HEK293 (cell line): ENCODE measurements around the gene CMTM8.

ENCODE experiments used
- CTCF ChIA-PET: fragments of 350-600 bp; formaldehyde crosslinking; extraction: SDS; loops from one replicate; lab custom pipeline; 2021; ENCODE audit warnings: antibody characterized with exemption; lab: Yijun Ruan, JAX
- POLR2A ChIA-PET: fragments of 300-600 bp; formaldehyde crosslinking; extraction: SDS; loops from one replicate; lab custom pipeline; 2020; ENCODE audit warnings: antibody characterized with exemption, inconsistent platforms; lab: Yijun Ruan, JAX
- H3K27ac ChIP-seq: fragments of 200-500 bp; sonication (Bioruptor generic); 2 replicates; pipeline ENCODE4 v1.5.1; 2014; ENCODE audit warnings: low read depth, low read length, control low read depth, inconsistent platforms; ENCODE audit errors: extremely low read depth
- H3K36me3 ChIP-seq, 2 experiments: fragments of 200-500 bp in 1 of 2; sonication (Bioruptor generic) in 1 of 2; 1 replicate in 1 of 2; 2 replicates in 1 of 2; pipeline ENCODE4 v1.5.1; 2014 to 2017; ENCODE audit warnings: inconsistent platforms in 2 of 2, low read length in 2 of 2; ENCODE audit not compliant: control insufficient read depth in 2 of 2, insufficient read depth in 1 of 2
- H3K4me1 ChIP-seq: fragments of 200-500 bp; sonication (Bioruptor generic); 2 replicates; pipeline ENCODE4 v1.5.1; 2014; ENCODE audit warnings: mild to moderate bottlenecking, low read length, inconsistent platforms; ENCODE audit not compliant: control insufficient read depth, insufficient read depth
- H3K4me3 ChIP-seq: 2 replicates; pipeline ENCODE4 v1.5.1; 2011; ENCODE audit warnings: low read depth, mild to moderate bottlenecking, control low read depth, low read length, moderate library complexity
- H3K9me3 ChIP-seq: fragments of 200-500 bp; sonication (Bioruptor generic); 2 replicates; pipeline ENCODE4 v1.5.1; 2014; ENCODE audit warnings: low read depth, low read length, inconsistent platforms; ENCODE audit not compliant: control insufficient read depth, insufficient read depth
- BCL11A ChIP-seq: fragments of 450-650 bp; formaldehyde crosslinking; IDR thresholded peaks from 2 replicates; pipeline ENCODE4 v1.5.1; 2016; ENCODE audit warnings: low read depth, missing biosample characterization, missing genetic modification characterization
- HOXA7 ChIP-seq: sonication (generic); formaldehyde crosslinking; IDR thresholded peaks from 2 replicates; pipeline ENCODE4 v1.8.1; 2022; ENCODE audit warnings: missing genetic modification reagents, borderline replicate concordance
- SETDB1 ChIP-seq: IDR thresholded peaks from one replicate; pipeline ENCODE4 v1.6.1; 2017; ENCODE audit warnings: mild to moderate bottlenecking, low read length, moderate library complexity, mixed read lengths; ENCODE audit not compliant: insufficient read length
- ZNF121 ChIP-seq: fragments of 450-650 bp; formaldehyde crosslinking; IDR thresholded peaks from 2 replicates; pipeline ENCODE4 v1.5.1; 2016; ENCODE audit warnings: missing biosample characterization, missing genetic modification characterization
- ZNF175 ChIP-seq: fragments of 450-650 bp; formaldehyde crosslinking; IDR thresholded peaks from 2 replicates; pipeline ENCODE4 v1.5.1; 2016; ENCODE audit warnings: missing biosample characterization, missing genetic modification characterization
- ZNF266 ChIP-seq: fragments of 450-650 bp; formaldehyde crosslinking; IDR thresholded peaks from 2 replicates; pipeline ENCODE4 v1.5.1; 2016; ENCODE audit warnings: missing biosample characterization, missing genetic modification characterization, low read depth
- ZNF274 ChIP-seq, 2 experiments: fragments of 200-500 bp in 1 of 2; fragments of 450-650 bp in 1 of 2; sonication (Bioruptor generic) in 1 of 2; formaldehyde crosslinking in 1 of 2; IDR thresholded peaks; 2 replicates each; pipeline versions ENCODE4 v1.5.1 to v1.6.1; 2014 to 2016; ENCODE audit warnings: borderline replicate concordance in 1 of 2, inconsistent platforms in 1 of 2, low read length in 1 of 2, missing biosample characterization in 1 of 2, missing genetic modification characterization in 1 of 2
- ZNF366 ChIP-seq: fragments of 450-650 bp; formaldehyde crosslinking; conservative IDR thresholded peaks from 2 replicates; pipeline ENCODE4 v1.5.1; 2016; ENCODE audit warnings: missing biosample characterization, missing genetic modification characterization
- ZNF623 ChIP-seq: fragments of 450-650 bp; formaldehyde crosslinking; IDR thresholded peaks from 2 replicates; pipeline ENCODE4 v1.5.1; 2016; ENCODE audit warnings: missing biosample characterization, missing genetic modification characterization
- ZNF629 ChIP-seq: fragments of 450-650 bp; formaldehyde crosslinking; IDR thresholded peaks from 2 replicates; pipeline ENCODE4 v1.5.1; 2017; ENCODE audit warnings: missing biosample characterization, missing genetic modification characterization
- ZNF654 ChIP-seq: fragments of 450-650 bp; formaldehyde crosslinking; IDR thresholded peaks from 2 replicates; pipeline ENCODE4 v1.5.1; 2016; ENCODE audit warnings: low read depth, missing biosample characterization, missing genetic modification characterization
- ZNF664 ChIP-seq: fragments of 450-650 bp; formaldehyde crosslinking; IDR thresholded peaks from 2 replicates; pipeline ENCODE4 v1.5.1; 2016; ENCODE audit warnings: missing biosample characterization, missing genetic modification characterization
- ZXDB ChIP-seq: fragments of 450-650 bp; formaldehyde crosslinking; IDR thresholded peaks from 2 replicates; pipeline ENCODE4 v1.5.1; 2016; ENCODE audit warnings: missing biosample characterization, missing genetic modification characterization
- TF ChIP-seq, protein P1 (sequence below): fragments of 450-650 bp; formaldehyde crosslinking; IDR thresholded peaks from 2 replicates; pipeline ENCODE4 v1.5.1; 2016; ENCODE audit warnings: missing biosample characterization, missing genetic modification characterization
- TF ChIP-seq, protein P2 (sequence below): fragments of 450-650 bp; formaldehyde crosslinking; IDR thresholded peaks from 2 replicates; pipeline ENCODE4 v1.5.1; 2016; ENCODE audit warnings: missing biosample characterization, missing genetic modification characterization
- TF ChIP-seq, protein P3 (sequence below): fragments of 450-650 bp; formaldehyde crosslinking; optimal IDR thresholded peaks from 2 replicates; pipeline ENCODE3; 2016; ENCODE audit warnings: missing biosample characterization, mild to moderate bottlenecking, missing genetic modification characterization
- TF ChIP-seq, protein P4 (sequence below): fragments of 450-650 bp; formaldehyde crosslinking; IDR thresholded peaks from 2 replicates; pipeline ENCODE4 v1.5.1; 2016; ENCODE audit warnings: missing biosample characterization, missing genetic modification characterization
- TF ChIP-seq, protein P5 (sequence below): fragments of 450-650 bp; formaldehyde crosslinking; IDR thresholded peaks from 2 replicates; pipeline ENCODE4 v1.5.1; 2016; ENCODE audit warnings: missing biosample characterization, missing genetic modification characterization, borderline replicate concordance
- TF ChIP-seq, protein P6 (sequence below): fragments of 450-650 bp; formaldehyde crosslinking; IDR thresholded peaks from 2 replicates; pipeline ENCODE4 v1.5.1; 2016; ENCODE audit warnings: missing biosample characterization, missing genetic modification characterization
- TF ChIP-seq, protein P7 (sequence below): fragments of 450-650 bp; formaldehyde crosslinking; IDR thresholded peaks from 2 replicates; pipeline ENCODE4 v1.5.1; 2016; ENCODE audit warnings: missing biosample characterization, missing genetic modification characterization
- TF ChIP-seq, protein P8 (sequence below): fragments of 450-650 bp; formaldehyde crosslinking; IDR thresholded peaks from 2 replicates; pipeline ENCODE4 v1.5.1; 2016; ENCODE audit warnings: missing biosample characterization, missing genetic modification characterization

CMTM8 gene

DNA sequence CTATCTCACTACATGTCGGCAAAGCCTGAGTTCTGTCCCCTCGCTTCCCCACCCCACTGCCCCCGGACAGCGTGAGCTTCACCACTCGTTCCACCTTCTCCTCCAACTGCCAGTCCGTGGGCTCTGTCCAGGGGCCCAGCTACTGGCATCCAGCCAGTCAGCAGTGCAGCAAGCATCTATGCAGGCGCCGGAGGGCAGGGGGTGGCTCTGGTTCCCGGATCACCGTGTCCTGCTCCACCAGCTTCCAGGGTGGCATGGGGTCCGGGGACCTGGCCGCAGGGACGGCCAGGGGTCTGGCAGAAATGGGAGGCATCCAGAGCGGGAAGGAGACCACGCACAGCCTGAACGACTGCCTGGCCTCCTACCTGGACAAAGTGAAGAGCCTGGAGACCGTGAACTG is 20.4 kb downstream of the CMTM8 start (continued):
- TF ChIP-seq, protein P1, sequence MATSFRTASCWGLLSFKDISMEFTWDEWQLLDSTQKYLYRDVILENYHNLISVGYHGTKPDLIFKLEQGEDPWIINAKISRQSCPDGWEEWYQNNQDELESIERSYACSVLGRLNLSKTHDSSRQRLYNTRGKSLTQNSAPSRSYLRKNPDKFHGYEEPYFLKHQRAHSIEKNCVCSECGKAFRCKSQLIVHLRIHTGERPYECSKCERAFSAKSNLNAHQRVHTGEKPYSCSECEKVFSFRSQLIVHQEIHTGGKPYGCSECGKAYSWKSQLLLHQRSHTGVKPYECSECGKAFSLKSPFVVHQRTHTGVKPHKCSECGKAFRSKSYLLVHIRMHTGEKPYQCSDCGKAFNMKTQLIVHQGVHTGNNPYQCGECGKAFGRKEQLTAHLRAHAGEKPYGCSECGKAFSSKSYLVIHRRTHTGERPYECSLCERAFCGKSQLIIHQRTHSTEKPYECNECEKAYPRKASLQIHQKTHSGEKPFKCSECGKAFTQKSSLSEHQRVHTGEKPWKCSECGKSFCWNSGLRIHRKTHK (tag by site-specific recombination): no peak
- TF ChIP-seq, protein P2, sequence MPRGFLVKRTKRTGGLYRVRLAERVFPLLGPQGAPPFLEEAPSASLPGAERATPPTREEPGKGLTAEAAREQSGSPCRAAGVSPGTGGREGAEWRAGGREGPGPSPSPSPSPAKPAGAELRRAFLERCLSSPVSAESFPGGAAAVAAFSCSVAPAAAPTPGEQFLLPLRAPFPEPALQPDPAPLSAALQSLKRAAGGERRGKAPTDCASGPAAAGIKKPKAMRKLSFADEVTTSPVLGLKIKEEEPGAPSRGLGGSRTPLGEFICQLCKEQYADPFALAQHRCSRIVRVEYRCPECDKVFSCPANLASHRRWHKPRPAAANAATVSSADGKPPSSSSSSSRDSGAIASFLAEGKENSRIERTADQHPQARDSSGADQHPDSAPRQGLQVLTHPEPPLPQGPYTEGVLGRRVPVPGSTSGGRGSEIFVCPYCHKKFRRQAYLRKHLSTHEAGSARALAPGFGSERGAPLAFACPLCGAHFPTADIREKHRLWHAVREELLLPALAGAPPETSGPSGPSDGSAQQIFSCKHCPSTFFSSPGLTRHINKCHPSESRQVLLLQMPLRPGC (tag by site-specific recombination): no peak
- TF ChIP-seq, protein P3, sequence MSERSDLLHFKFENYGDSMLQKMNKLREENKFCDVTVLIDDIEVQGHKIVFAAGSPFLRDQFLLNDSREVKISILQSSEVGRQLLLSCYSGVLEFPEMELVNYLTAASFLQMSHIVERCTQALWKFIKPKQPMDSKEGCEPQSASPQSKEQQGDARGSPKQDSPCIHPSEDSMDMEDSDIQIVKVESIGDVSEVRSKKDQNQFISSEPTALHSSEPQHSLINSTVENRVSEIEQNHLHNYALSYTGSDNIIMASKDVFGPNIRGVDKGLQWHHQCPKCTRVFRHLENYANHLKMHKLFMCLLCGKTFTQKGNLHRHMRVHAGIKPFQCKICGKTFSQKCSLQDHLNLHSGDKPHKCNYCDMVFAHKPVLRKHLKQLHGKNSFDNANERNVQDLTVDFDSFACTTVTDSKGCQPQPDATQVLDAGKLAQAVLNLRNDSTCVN: no peak
- TF ChIP-seq, protein P4, sequence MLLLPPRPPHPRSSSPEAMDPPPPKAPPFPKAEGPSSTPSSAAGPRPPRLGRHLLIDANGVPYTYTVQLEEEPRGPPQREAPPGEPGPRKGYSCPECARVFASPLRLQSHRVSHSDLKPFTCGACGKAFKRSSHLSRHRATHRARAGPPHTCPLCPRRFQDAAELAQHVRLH (tag by site-specific recombination): no peak
- no peak for TF ChIP-seq ZNF274 (IDR thresholded peaks at IDR 0.05; ENCODE audit: low read length)
- no peak for TF ChIP-seq ZNF274 (tag by site-specific recombination; IDR thresholded peaks at IDR 0.05; ENCODE audit: borderline replicate concordance)
- no peak for TF ChIP-seq BCL11A (tag by site-specific recombination)
- no peak for TF ChIP-seq ZNF366 (tag by site-specific recombination)

DNA sequence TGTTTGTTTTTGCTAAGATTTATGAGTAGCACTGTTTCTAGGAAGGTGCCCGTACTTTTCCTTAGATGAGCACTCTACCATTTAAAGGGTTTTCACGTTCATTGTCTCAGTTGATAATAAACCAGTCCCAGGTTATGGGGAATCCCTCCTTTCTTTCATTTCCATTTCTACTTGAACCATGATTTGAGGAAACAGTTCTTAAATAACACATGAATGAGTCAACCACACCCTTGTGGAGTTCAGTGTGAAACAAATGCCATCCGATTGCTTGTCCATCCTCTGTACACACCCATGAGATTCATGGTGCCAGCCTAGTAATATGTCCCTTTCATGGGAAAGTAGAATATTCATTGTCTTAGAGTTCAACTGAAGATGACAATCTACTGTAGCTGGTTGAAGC is 23.1 kb downstream of the CMTM8 start:
- Histone ChIP-seq H3K4me1 (no peaks in the 10 kb centered on the region), H3K4me3 (no peak overlapping the region), H3K27ac (no peak overlapping the region), H3K36me3 (peaks cover 0 to 6% of the 10 kb centered on the region in 2 experiments; a peak in 1 of 3 replicates), H3K9me3 (no peaks in the 10 kb centered on the region)
- ChIA-PET CTCF (no interaction called here), POLR2A (no interaction called here)
- TF ChIP-seq ZNF623 (tag by site-specific recombination): no peak
- TF ChIP-seq HOXA7 (CRISPR knock-in tag): no peak
- no peak for TF ChIP-seq ZNF664
- TF ChIP-seq ZXDB: no peak
- TF ChIP-seq, protein P5, sequence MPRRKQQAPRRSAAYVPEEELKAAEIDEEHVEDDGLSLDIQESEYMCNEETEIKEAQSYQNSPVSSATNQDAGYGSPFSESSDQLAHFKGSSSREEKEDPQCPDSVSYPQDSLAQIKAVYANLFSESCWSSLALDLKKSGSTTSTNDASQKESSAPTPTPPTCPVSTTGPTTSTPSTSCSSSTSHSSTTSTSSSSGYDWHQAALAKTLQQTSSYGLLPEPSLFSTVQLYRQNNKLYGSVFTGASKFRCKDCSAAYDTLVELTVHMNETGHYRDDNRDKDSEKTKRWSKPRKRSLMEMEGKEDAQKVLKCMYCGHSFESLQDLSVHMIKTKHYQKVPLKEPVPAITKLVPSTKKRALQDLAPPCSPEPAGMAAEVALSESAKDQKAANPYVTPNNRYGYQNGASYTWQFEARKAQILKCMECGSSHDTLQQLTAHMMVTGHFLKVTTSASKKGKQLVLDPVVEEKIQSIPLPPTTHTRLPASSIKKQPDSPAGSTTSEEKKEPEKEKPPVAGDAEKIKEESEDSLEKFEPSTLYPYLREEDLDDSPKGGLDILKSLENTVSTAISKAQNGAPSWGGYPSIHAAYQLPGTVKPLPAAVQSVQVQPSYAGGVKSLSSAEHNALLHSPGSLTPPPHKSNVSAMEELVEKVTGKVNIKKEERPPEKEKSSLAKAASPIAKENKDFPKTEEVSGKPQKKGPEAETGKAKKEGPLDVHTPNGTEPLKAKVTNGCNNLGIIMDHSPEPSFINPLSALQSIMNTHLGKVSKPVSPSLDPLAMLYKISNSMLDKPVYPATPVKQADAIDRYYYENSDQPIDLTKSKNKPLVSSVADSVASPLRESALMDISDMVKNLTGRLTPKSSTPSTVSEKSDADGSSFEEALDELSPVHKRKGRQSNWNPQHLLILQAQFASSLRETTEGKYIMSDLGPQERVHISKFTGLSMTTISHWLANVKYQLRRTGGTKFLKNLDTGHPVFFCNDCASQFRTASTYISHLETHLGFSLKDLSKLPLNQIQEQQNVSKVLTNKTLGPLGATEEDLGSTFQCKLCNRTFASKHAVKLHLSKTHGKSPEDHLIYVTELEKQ: no peak
- TF ChIP-seq SETDB1: no peak
- no peak for TF ChIP-seq ZNF654
- TF ChIP-seq ZNF121: no peak

DNA sequence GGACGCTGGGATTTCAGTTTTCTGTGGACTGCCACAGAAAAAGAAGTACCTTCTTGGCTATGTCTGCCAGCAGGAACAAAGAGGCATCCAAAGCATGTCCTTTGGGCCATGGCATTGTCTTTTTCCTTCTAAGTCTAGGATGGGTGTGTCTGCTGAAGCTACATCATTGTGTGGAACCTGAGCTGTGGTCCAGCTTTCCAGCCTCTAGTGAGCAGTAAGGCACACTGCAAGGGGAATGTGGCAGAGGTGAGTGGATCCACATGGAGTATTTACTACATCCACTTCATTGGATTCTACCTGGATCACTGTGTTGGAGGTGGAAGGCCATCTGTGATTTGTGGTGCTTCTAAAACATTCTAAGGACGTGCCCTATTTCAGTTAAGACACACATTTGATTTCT is 23.7 kb downstream of the CMTM8 start:
- Histone ChIP-seq H3K27ac (no peak overlapping the region), H3K36me3 (peaks cover 0 to 6% of the 10 kb centered on the region in 2 experiments; a peak in 1 of 3 replicates), H3K4me3 (no peak overlapping the region), H3K4me1 (no peaks in the 10 kb centered on the region), H3K9me3 (no peaks in the 10 kb centered on the region)
- CTCF ChIA-PET: interaction anchor here (0.5 kb wide), 1 partner anchor 9 kb away, joined by 3 read pairs; no protein-coding TSS in a partner anchor
- POLR2A ChIA-PET: no interaction called here
- TF ChIP-seq ZNF266 (tag by site-specific recombination) (no peak), ZNF175 (tag by site-specific recombination) (no peak), ZNF629 (no peak)
- TF ChIP-seq, protein P6, sequence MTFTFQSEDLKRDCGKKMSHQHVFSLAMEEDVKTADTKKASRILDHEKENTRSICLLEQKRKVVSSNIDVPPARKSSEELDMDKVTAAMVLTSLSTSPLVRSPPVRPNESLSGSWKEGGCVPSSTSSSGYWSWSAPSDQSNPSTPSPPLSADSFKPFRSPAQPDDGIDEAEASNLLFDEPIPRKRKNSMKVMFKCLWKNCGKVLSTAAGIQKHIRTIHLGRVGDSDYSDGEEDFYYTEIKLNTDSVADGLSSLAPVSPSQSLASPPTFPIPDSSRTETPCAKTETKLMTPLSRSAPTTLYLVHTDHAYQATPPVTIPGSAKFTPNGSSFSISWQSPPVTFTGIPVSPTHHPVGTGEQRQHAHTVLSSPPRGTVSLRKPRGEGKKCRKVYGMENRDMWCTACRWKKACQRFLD (tag by site-specific recombination): no peak
- TF ChIP-seq, protein P7, sequence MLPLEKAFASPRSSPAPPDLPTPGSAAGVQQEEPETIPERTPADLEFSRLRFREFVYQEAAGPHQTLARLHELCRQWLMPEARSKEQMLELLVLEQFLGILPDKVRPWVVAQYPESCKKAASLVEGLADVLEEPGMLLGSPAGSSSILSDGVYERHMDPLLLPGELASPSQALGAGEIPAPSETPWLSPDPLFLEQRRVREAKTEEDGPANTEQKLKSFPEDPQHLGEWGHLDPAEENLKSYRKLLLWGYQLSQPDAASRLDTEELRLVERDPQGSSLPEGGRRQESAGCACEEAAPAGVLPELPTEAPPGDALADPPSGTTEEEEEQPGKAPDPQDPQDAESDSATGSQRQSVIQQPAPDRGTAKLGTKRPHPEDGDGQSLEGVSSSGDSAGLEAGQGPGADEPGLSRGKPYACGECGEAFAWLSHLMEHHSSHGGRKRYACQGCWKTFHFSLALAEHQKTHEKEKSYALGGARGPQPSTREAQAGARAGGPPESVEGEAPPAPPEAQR: no peak
- TF ChIP-seq, protein P8, sequence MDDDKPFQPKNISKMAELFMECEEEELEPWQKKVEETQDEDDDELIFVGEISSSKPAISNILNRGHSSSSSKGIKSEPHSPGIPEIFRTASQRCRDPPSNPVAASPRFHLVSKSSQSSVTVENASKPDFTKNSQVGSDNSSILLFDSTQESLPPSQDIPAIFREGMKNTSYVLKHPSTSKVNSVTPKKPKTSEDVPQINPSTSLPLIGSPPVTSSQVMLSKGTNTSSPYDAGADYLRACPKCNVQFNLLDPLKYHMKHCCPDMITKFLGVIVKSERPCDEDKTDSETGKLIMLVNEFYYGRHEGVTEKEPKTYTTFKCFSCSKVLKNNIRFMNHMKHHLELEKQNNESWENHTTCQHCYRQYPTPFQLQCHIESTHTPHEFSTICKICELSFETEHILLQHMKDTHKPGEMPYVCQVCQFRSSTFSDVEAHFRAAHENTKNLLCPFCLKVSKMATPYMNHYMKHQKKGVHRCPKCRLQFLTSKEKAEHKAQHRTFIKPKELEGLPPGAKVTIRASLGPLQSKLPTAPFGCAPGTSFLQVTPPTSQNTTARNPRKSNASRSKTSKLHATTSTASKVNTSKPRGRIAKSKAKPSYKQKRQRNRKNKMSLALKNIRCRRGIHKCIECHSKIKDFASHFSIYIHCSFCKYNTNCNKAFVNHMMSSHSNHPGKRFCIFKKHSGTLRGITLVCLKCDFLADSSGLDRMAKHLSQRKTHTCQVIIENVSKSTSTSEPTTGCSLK (tag by site-specific recombination): no peak
